RWPE1 (cell line): Measurements from ENCODE around the gene ZDHHC7.

Experiments used
- CTCF ChIA-PET: fragments of 350-600 bp; sonication (Branson Sonifier 250); formaldehyde crosslinking; extraction: SDS; loops from one replicate; lab custom pipeline; 2021; lab: Yijun Ruan, JAX
- POLR2A ChIA-PET: fragments of 400-600 bp; formaldehyde crosslinking; extraction: SDS; loops from one replicate; lab custom pipeline; 2020; ENCODE audit warnings: antibody characterized with exemption; ENCODE audit not compliant: low non-redundant PET; lab: Yijun Ruan, JAX
- DNase-seq: peaks from one replicate; pipeline ENCODE4 v3.0.0; 2012; ENCODE audit warnings: low spot score
- H3K27ac ChIP-seq: fragments of 450-650 bp; 2 replicates; pipeline ENCODE4 v1.5.1; 2017
- TF ChIP-seq, protein P1 (sequence below): fragments of 450-650 bp; conservative IDR thresholded peaks from 2 replicates; pipeline ENCODE4 v1.5.1; 2017; ENCODE audit warnings: low read depth, mild to moderate bottlenecking

The ZDHHC7 gene

DNA sequence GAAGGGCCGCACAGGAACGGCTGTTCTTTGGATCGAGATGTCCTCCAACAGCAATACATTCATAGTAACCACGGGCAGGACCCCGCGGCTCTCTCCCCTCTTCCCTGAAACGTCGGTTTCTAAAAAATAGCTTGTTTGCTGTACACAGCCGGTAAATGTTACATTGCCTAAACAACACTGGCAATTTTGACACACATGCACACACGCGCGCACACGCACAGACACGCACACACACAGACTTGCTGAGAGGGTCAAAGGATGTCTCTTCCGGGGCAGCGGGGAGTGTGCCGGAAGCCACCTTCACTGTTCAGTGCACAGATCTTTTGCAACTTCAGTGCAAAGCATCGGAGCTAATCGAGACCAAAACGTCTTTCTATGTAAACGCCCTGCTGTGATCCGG, 35.8 kb downstream of the ZDHHC7 start:
- TF ChIP-seq, protein P1, sequence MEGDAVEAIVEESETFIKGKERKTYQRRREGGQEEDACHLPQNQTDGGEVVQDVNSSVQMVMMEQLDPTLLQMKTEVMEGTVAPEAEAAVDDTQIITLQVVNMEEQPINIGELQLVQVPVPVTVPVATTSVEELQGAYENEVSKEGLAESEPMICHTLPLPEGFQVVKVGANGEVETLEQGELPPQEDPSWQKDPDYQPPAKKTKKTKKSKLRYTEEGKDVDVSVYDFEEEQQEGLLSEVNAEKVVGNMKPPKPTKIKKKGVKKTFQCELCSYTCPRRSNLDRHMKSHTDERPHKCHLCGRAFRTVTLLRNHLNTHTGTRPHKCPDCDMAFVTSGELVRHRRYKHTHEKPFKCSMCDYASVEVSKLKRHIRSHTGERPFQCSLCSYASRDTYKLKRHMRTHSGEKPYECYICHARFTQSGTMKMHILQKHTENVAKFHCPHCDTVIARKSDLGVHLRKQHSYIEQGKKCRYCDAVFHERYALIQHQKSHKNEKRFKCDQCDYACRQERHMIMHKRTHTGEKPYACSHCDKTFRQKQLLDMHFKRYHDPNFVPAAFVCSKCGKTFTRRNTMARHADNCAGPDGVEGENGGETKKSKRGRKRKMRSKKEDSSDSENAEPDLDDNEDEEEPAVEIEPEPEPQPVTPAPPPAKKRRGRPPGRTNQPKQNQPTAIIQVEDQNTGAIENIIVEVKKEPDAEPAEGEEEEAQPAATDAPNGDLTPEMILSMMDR: no peak
- no peak for DNase-seq
- no peak overlapping the region for H3K27ac ChIP-seq
- POLR2A ChIA-PET: no interaction called here
- CTCF ChIA-PET: interaction anchor here (1.1 kb wide), 1 partner anchor 111 kb away, joined by 7 read pairs; no protein-coding TSS in a partner anchor

DNA sequence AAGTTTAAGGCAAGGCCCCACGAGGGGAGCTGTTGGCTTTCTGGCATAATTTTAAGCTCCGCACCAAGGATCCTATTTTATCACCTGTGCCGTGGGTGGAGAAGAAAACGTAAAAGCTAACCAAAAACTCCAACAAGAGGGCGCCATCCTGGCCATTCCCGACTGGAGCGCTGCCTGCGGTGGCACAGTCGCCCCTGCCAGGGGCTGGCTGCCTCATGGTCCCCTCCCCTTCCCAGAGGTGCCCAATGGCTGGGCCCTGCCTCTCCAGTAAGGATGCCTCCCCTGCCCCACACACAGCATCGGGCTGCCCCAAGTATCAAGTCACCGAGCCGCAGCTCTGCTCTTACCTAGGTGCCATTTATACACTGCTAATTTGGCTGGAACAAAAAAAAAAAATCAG, 36.3 kb downstream of the ZDHHC7 start:
- no peak for DNase-seq
- ChIA-PET CTCF (interaction anchor here (1.1 kb wide), 1 partner anchor 111 kb away, joined by 7 read pairs; no protein-coding TSS in a partner anchor), POLR2A (no interaction called here)
- TF ChIP-seq, protein P1: no peak
- H3K27ac ChIP-seq: no peak overlapping the region

DNA sequence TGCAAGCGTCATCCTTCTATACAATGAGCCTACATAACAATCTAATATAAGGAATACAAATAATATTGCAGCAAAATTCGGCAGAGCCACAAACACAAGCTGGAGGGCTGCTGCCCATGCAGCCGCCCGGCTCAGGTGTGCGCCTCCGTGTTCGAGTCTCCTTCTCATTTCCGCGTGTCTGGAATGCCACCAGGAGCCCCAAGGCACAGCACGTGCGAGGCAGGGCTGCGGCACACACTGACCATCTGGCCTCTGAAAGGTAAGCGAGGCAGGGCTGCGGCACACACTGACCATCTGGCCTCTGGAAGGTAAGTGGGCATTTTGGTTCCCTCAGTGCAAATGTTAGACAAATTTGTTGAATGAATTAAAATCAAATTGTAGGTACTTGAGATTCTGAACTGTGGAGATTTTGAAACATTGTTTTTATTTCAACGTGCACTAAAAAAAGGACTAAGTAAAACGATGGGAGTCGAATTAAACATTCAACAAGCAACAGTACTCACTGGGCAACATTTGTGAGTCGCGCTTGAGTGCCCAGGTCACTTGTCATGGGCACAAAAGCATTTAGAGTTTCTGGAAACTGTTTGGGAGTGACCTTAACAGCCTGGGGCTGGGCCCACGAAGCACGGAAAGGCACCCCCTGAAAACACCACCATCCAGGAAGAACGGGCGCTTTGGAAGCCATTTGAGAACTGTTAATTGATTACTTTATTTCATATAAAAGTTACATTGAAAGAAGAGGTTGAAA, 37.4 kb downstream of the ZDHHC7 start:
- CTCF ChIA-PET: interaction anchor here (1.2 kb wide), 1 partner anchor 9 kb away, joined by 3 read pairs; no protein-coding TSS in a partner anchor
- peak overlapping the region; percentile 60 for H3K27ac ChIP-seq
- TF ChIP-seq, protein P1: no peak
- POLR2A ChIA-PET: no interaction called here
- no peak for DNase-seq

DNA sequence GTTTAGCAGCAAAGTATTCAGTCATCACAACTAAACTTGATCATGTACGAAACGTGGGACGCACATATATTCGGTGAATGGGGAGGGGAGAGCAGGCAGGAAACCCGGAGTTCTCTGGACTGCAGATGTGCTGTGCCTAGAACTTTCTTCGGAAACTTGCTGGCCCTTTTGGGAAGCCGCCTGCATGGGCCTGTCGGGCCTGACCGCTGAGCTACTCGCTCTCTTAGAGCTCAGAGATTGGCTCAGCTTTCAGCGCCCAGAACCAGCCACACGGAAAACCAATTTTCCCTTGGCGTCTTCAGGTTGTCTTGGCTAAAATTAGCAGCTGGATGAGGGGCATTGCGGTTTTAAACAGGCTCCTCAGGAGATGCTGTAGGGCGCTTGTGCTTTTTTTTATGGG, 38.1 kb downstream of the ZDHHC7 start:
- ChIA-PET CTCF (interaction anchor here (0.7 to 1.2 kb wide), 2 partner anchors 10 to 114 kb away, joined by 3 read pairs; no protein-coding TSS in a partner anchor), POLR2A (no interaction called here)
- peak overlapping the region; percentile 60 for H3K27ac ChIP-seq
- no peak for DNase-seq
- TF ChIP-seq, protein P1: no peak

DNA sequence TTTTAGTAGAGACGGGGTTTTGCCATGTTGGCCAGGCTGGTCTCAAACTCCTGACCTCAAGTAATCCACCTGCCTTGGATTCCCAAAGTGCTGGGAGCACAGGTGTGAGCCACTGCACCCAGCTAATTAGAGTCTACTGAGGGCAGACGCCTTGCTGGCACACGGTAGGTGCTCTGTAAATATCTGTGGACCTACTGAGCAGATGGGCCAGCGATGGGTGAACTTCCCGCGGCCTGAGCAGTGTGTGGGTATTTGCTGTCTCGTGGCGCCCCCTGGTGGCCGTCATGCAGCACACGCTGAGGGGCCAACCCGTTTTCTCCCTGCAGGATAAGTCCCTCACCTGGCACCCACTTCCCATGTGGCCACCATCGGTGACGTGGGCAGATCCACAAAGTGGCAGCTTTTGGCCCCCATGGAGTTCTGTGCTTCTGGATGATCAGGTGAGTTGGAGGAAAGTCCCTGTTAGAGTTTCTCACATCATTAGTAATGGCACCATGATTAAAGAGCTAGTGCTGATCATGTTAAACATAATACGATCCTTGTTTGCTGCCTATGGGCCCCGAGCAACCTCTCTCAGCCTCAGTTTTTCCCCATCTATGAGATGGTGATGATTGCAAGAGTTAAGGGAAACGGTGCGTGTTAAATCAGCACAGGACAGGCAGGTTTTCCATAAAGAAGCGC, 40.7 kb downstream of the ZDHHC7 start:
- POLR2A ChIA-PET: no interaction called here
- CTCF ChIA-PET: interaction anchor here (0.5 to 1.9 kb wide), 22 partner anchors 8 to 1823 kb away, joined by 3 to 14 read pairs (median 4); no protein-coding TSS in a partner anchor
- TF ChIP-seq, protein P1: peak; percentile 93
- H3K27ac ChIP-seq: no peak overlapping the region
- DNase-seq: peak; percentile 72

DNA sequence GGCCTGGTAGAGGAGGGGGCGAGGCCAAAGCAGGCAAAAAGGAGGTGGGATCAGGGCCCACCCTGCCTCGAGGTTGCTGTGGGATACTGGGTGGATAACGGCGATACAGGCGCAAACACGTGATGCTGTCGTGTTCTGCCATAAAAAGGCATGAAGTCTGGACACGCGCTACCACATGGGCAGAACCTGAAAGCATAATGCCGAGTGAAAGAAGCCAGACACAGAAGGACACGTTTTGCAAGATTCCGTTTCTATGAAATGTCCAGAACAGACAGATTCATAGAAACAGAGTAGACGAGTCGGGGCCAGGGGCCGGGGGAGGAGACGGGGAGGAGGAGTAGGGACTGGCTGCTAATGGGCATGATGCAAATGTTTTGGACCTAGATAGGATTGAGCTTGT, 43.5 kb downstream of the ZDHHC7 start:
- CTCF ChIA-PET: interaction anchor here (0.7 to 2.2 kb wide), 7 partner anchors 14 to 268 kb away, joined by 3 to 11 read pairs (median 4); no protein-coding TSS in a partner anchor
- H3K27ac ChIP-seq: no peak overlapping the region
- no peak for DNase-seq
- TF ChIP-seq, protein P1: no peak
- POLR2A ChIA-PET: no interaction called here
